ENCODE data around the gene SATB2. TPM values are rescaled to one million over a fixed set of nuclear protein-coding genes. Genes with fewer than 3 reads are reported as not detected.

The SATB2 gene
- 3.3 to 3.9 TPM (median 3.6 TPM) in 5 replicates for total RNA-seq (2022; extraction: Qiagen RNA extraction; ENCODE audit: low read depth)

DNA sequence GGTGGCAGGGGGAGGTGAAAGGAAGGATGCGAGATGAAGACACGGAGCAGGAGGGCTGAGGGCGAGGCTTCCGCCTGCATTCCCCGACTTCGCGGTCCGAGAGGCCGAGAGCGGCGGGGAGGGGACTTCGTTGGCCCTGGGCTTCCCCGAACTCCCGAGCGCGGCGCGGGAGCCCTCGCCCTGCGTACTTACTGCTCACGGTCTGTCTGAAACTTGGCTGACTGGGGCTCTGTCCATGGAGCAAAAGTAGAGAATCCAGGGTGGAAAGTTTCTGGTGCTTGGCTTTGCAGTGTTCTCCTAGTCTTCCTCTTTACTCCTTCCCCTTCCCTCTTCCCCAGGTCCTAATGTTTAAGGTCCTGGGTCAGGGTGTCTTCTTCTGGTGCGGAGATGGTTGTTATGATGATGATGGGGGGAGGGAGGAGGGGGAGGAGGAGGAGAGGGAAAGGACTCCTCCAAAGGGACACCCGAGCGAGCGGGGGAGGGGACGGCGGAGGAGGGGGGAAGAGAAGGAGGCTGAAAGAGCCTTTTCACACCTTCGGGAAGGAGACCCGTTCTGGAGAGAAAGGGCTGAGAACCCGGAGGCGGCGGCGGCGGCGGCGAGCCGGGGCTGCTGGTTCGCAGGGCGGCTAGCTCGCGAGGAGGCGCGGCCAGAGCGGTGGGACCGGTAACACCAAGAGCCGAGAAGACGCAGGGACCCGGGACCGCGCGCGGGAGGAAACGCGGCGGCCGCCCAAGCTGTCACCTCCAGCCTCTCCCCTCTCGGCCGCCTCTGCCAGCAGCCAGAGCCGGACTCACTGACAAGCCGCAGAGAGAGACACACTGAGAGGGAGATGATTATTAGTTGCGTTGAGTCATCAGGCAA, at the start of gene SATB2:
SATB2 (minus strand) TSS at position 793 of the 862 bp plus-strand sequence. CDS start 1,902 bp downstream, outside the sequence.

